Stomach (tissue), 9 donors: ENCODE data around the gene ITPKA. TPM values are rescaled to one million over a fixed set of nuclear protein-coding genes. Genes with fewer than 3 reads are reported as not detected.

Experiments
- DNase-seq, 2 donors: peaks; one replicate each; pipeline versions ENCODE4 v3.0.0 to v3.0.0-alpha.2; 2013 to 2019
- H3K27ac ChIP-seq, 5 donors: fragments of 200-600 bp in 4 of 5; sonication (generic) in 4 of 5; one replicate each; pipeline ENCODE4 v1.5.1; 2013 to 2019; ENCODE audit warnings: mild to moderate bottlenecking in 1 of 5, moderate library complexity in 1 of 5
- H3K27me3 ChIP-seq, 3 donors: fragments of 200-600 bp; sonication (generic); one replicate each; pipeline ENCODE4 v1.5.1; 2017 to 2019; ENCODE audit warnings: mixed run types in 1 of 3
- H3K36me3 ChIP-seq, 4 donors: fragments of 200-600 bp; sonication (generic); 1 replicate in 3 of 4; 2 replicates in 1 of 4; pipeline ENCODE4 v1.5.1; 2016 to 2019
- H3K4me1 ChIP-seq, 4 donors: fragments of 200-600 bp; sonication (generic); one replicate each; pipeline ENCODE4 v1.5.1; 2016 to 2019
- H3K4me3 ChIP-seq, 4 donors: fragments of 200-600 bp; sonication (generic) in 3 of 4; one replicate each; pipeline ENCODE4 v1.5.1; 2016 to 2019; ENCODE audit warnings: mild to moderate bottlenecking in 1 of 4
- H3K9me3 ChIP-seq, 4 donors: fragments of 200-600 bp; sonication (generic); one replicate each; pipeline ENCODE4 v1.5.1; 2016 to 2019
- EP300 ChIP-seq: sonication (generic); formaldehyde crosslinking; IDR thresholded peaks from one replicate; pipeline ENCODE4 v1.6.1; 2017; ENCODE audit warnings: antibody characterized with exemption
- POLR2A ChIP-seq, 4 donors: fragments of 450-650 bp; IDR thresholded peaks; one replicate each; pipeline ENCODE4 v1.6.1; 2016; ENCODE audit warnings: antibody characterized with exemption in 4 of 4, control low read depth in 2 of 4, mild to moderate bottlenecking in 1 of 4, moderate library complexity in 1 of 4
- POLR2AphosphoS5 ChIP-seq, 3 donors: sonication (generic); formaldehyde crosslinking; IDR thresholded peaks; one replicate each; pipeline ENCODE4 v1.6.1; 2016; ENCODE audit warnings: antibody characterized with exemption in 3 of 3
- WGBS, 5 donors: extraction: QIAGEN DNeasy Blood & Tissue Kit in 3 of 5; methylation state at CpG; one replicate each; pipeline versions ENCODE4 v1.1.5 to v1.1.7; 2013 to 2018; 5-methylcytosine and 5-hydroxymethylcytosine counted together
- intact Hi-C: fragments of 100-400 bp; cut with DNase I; formaldehyde crosslinking; loops from one replicate; pipeline ENCODE4 v1.15.1; 2023; ENCODE audit warnings: low total_unique reads
- polyA plus RNA-seq, 3 donors: library from polyadenylated mRNA; stranded (reverse); fragments of 200-250 nt; gene quantifications; one replicate each; pipeline ENCODE4 v1.2.3, GENCODE V29; 2013
- small RNA-seq, 4 donors: library from RNA; depleted of rRNA; stranded (forward); fragments of <200 nt; gene quantifications; one replicate each; pipeline ENCODE3, GENCODE V24; 2016
- total RNA-seq, 5 donors: library from RNA; depleted of rRNA; stranded (reverse); fragments of >200 nt; gene quantifications; one replicate each; pipeline versions ENCODE4 v1.1.0 to v1.2.3, GENCODE V29; 2014 to 2016
- TF ChIP-seq, protein P1 (sequence below), 7 experiments: fragments of 450-650 bp in 4 of 7; fragments of 200-600 bp in 3 of 7; sonication (generic) in 3 of 7; IDR thresholded peaks; one replicate each; pipeline ENCODE4 v1.5.1; 2016 to 2019; ENCODE audit warnings: antibody characterized with exemption in 7 of 7, control low read depth in 2 of 7, mild to moderate bottlenecking in 1 of 7
- donor health status: healthy with polysubstance abuse.
- donor health status: Bipolar disorder and iron deficiency.
- donor health status: healthy.

ITPKA gene
- total and polyA plus RNA-seq, 8 donors, result 3.0 to 308 (median 30.4) TPM

GRCh38 chr15:41546851-41547786, 53.4 kb downstream of the ITPKA start:
- no peaks in the 10 kb centered on the region for H3K9me3 ChIP-seq
- H3K27ac ChIP-seq, result no peak overlapping the region
- intact Hi-C loops, result no loop called here
- H3K4me1 ChIP-seq, result peaks cover 10 to 31% (median 20%) of the 10 kb centered on the region in 4 donors
- 76 to 83% (median 82%) methylated on average over 13 of the region's 13 CpGs for WGBS, 5 donors
- no peaks in the 10 kb centered on the region for H3K27me3 ChIP-seq
- DNase-seq, result no peak
- TF ChIP-seq POLR2A (IDR thresholded peaks at IDR 0.05) (no peak), POLR2AphosphoS5 (IDR thresholded peaks at IDR 0.05) (no peak), EP300 (no peak)
- TF ChIP-seq, protein P1, sequence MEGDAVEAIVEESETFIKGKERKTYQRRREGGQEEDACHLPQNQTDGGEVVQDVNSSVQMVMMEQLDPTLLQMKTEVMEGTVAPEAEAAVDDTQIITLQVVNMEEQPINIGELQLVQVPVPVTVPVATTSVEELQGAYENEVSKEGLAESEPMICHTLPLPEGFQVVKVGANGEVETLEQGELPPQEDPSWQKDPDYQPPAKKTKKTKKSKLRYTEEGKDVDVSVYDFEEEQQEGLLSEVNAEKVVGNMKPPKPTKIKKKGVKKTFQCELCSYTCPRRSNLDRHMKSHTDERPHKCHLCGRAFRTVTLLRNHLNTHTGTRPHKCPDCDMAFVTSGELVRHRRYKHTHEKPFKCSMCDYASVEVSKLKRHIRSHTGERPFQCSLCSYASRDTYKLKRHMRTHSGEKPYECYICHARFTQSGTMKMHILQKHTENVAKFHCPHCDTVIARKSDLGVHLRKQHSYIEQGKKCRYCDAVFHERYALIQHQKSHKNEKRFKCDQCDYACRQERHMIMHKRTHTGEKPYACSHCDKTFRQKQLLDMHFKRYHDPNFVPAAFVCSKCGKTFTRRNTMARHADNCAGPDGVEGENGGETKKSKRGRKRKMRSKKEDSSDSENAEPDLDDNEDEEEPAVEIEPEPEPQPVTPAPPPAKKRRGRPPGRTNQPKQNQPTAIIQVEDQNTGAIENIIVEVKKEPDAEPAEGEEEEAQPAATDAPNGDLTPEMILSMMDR (IDR thresholded peaks at IDR 0.05), result no peak
- H3K36me3 ChIP-seq, result no peaks in the 10 kb centered on the region
- H3K4me3 ChIP-seq, result no peak overlapping the region

DNA sequence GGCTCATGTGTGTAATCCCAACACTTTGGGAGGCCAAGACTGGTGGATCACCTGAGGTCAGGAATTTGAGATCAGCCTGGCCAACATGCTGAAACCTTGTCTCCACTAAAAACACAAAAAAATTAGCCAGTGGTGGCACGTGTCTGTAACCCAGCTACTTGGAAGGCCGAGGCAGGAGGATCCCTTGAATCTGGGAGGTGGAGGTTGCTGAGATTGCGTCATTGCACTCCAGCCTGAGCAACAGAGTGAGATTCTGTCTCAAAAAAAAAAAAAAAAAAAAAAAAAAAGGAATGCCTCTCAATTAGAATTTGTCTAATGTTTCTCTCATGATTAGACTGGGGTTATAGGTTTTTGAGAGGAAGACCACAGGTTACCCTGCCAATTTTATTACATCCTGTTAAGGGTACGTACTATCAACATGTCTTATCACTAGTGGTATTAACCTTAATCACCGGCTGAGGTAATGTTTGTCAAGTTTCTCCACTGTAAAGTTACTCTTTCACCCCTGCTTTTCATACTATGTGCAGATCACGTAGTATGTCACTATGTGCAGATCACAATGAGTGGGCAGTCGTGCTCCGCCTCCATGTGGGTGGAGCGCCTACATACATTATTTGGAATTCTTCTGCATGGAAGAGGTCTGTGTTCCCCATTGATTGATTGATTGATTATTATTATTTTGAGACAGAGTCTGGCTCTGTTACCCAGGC, 56.5 kb downstream of the ITPKA start:
- TF ChIP-seq EP300 (no peak), POLR2A (IDR thresholded peaks at IDR 0.05) (no peak), POLR2AphosphoS5 (IDR thresholded peaks at IDR 0.05) (no peak)
- TF ChIP-seq, protein P1 (IDR thresholded peaks at IDR 0.05), result no peak
- intact Hi-C loops, result no loop called here
- no peaks in the 10 kb centered on the region for H3K36me3 ChIP-seq
- no peaks in the 10 kb centered on the region for H3K27me3 ChIP-seq
- no peaks in the 10 kb centered on the region for H3K9me3 ChIP-seq
- no peak overlapping the region for H3K4me3 ChIP-seq
- H3K27ac ChIP-seq, result no peak overlapping the region
- peak in 1 of 2 donors; percentile 75 for DNase-seq
- H3K4me1 ChIP-seq, result peaks cover 0 to 8% (median 3%) of the 10 kb centered on the region in 4 donors
- 46 to 63% (median 56%) methylated on average over 9 of the region's 9 CpGs for WGBS, 5 donors

Small RNA genes within 50 kb of the gene (small RNA-seq; reads per million reads assigned to genes)
- 0 reads per million in 4 donors for gene RNU6-1169P

Other genes with a start within 250 kb of the ITPKA start
- 1 to 10 TPM in 3 of 5 donors, not detected in 2; 4.6 to 9.6 (median 5.2) TPM for gene OIP5, start 161.3 kb upstream of the ITPKA start, total RNA-seq
- gene OIP5, start 161.3 kb upstream of the ITPKA start, polyA plus RNA-seq, result 1 to 10 TPM; 2.5 to 3.7 (median 3.4) TPM
- 10 to 100 TPM in 3 of 5 donors, 1 to 10 TPM in 2; 2.9 to 55.8 (median 33.4) TPM for gene NUSAP1, start 161.0 kb upstream of the ITPKA start, total RNA-seq
- gene NUSAP1, start 161.0 kb upstream of the ITPKA start, polyA plus RNA-seq, result 10 to 100 TPM in 1 of 3 donors, 1 to 10 TPM in 2; 3.4 to 18.5 (median 6.4) TPM
- 10 to 100 TPM in 4 of 5 donors, 1 to 10 TPM in 1; 7.4 to 74.1 (median 17.8) TPM for gene NDUFAF1, start 91.4 kb upstream of the ITPKA start, total RNA-seq
- 10 to 100 TPM; 16.5 to 20.2 (median 18.9) TPM for gene NDUFAF1, start 91.4 kb upstream of the ITPKA start, polyA plus RNA-seq
- gene RTF1, start 76.8 kb upstream of the ITPKA start, total RNA-seq, result 10 to 100 TPM in 4 of 5 donors, 1 to 10 TPM in 1; 8.8 to 47.9 (median 44.6) TPM
- gene RTF1, start 76.8 kb upstream of the ITPKA start, polyA plus RNA-seq, result 10 to 100 TPM; 13.4 to 46.0 (median 16.7) TPM
- 10 to 100 TPM in 2 of 5 donors, 1 to 10 TPM in 3; 4.9 to 25.2 (median 9.7) TPM for gene LTK, start 20.0 kb downstream of the ITPKA start, total RNA-seq
- gene LTK, start 20.0 kb downstream of the ITPKA start, polyA plus RNA-seq, result 1 to 10 TPM; 1.2 to 3.5 (median 1.7) TPM
- gene RPAP1, start 50.4 kb downstream of the ITPKA start, total RNA-seq, result 10 to 100 TPM in 3 of 5 donors, 1 to 10 TPM in 2; 1.8 to 17.4 (median 14.8) TPM
- gene RPAP1, start 50.4 kb downstream of the ITPKA start, polyA plus RNA-seq, result 10 to 100 TPM in 1 of 3 donors, 1 to 10 TPM in 2; 6.0 to 10.6 (median 8.5) TPM
- 10 to 100 TPM in 3 of 5 donors, 1 to 10 TPM in 1, under 1 TPM in 1; 0.89 to 16.9 (median 10.5) TPM for gene TYRO3, start 65.3 kb downstream of the ITPKA start, total RNA-seq
- gene TYRO3, start 65.3 kb downstream of the ITPKA start, polyA plus RNA-seq, result 1 to 10 TPM; 3.6 to 6.6 (median 6.6) TPM
- gene MGA, start 166.5 kb downstream of the ITPKA start, total RNA-seq, result 10 to 100 TPM; 19.6 to 75.2 (median 47.4) TPM
- 1 to 10 TPM; 2.1 to 2.3 (median 2.2) TPM for gene MGA, start 166.5 kb downstream of the ITPKA start, polyA plus RNA-seq